ENCODE data around the gene ZNF132. TPM values are rescaled to one million over a fixed set of nuclear protein-coding genes. Genes with fewer than 3 reads are reported as not detected.
A peak's percentile ranks its signal among the peaks of the same experiment; 100 is the strongest.

Gene ZNF132
- total and polyA plus RNA-seq, 9 of the 15 experiments (the other 6 are each of a cell fraction or from before 2014, with no cell fraction given) = 0.03 to 0.42 (median 0.10) TPM; not detected in 5

GRCh38 chr19:58451358-58452101 lies 11.6 kb upstream of the ZNF132 start, which contains the start of gene ZNF324B (continued):
- TF ChIP-seq ARID3B (CRISPR knock-in tag; IDR thresholded peaks at IDR 0.05; ENCODE audit: borderline replicate concordance) (no peak), MIER1 (IDR thresholded peaks at IDR 0.05; ENCODE audit: low read depth) (no peak), ERF (CRISPR knock-in tag; IDR thresholded peaks at IDR 0.05) (peak; percentile 76; the same call in 1 of the 2 replicates), POLR2G (IDR thresholded peaks at IDR 0.05; ENCODE audit: low read depth, low read length) (peak; percentile 93), HSF4 (CRISPR knock-in tag; IDR thresholded peaks at IDR 0.05; ENCODE audit: borderline replicate concordance) (no peak), NKRF (IDR thresholded peaks at IDR 0.05; ENCODE audit: borderline replicate concordance) (peak; percentile 78), RBFOX2 (IDR thresholded peaks at IDR 0.05; ENCODE audit: low read depth, low read length) (peak; percentile 89), GABPB1 (CRISPR knock-in tag; IDR thresholded peaks at IDR 0.05) (peak; percentile 99), ZNF41 (CRISPR knock-in tag; conservative IDR thresholded peaks at IDR 0.05) (no peak), ZNF785 (CRISPR knock-in tag; IDR thresholded peaks at IDR 0.05) (no peak), ZBTB7A (IDR thresholded peaks at IDR 0.05; ENCODE audit: borderline replicate concordance, control insufficient read depth, low read depth, low read length) (peak; percentile 7), ZNF707 (CRISPR knock-in tag; conservative IDR thresholded peaks at IDR 0.05) (no peak), POLR2B (IDR thresholded peaks at IDR 0.05; ENCODE audit: low read depth, partially characterized antibody) (peak; percentile 52), FOXA3 (CRISPR knock-in tag; conservative IDR thresholded peaks at IDR 0.05 in 1 of 2, IDR thresholded peaks at IDR 0.05 in 1 of 2) (0 out of 4 replicates have a peak, but pooled peaks of 1 of the 2 experiments have one; percentile 67), NR3C1 (CRISPR knock-in tag; IDR thresholded peaks at IDR 0.05) (0 out of 2 replicates have a peak, but pooled peaks have one; percentile 59), CUX1 (CRISPR knock-in tag; IDR thresholded peaks at IDR 0.05) (no peak)
- TF ChIP-seq, protein P1, sequence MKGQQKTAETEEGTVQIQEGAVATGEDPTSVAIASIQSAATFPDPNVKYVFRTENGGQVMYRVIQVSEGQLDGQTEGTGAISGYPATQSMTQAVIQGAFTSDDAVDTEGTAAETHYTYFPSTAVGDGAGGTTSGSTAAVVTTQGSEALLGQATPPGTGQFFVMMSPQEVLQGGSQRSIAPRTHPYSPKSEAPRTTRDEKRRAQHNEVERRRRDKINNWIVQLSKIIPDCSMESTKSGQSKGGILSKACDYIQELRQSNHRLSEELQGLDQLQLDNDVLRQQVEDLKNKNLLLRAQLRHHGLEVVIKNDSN (CRISPR knock-in tag; IDR thresholded peaks at IDR 0.05) = peak; percentile 47; the same call in 1 of the 2 replicates

Data from K562 (cell line).